Transverse colon (tissue), 4 donors: ENCODE data around the gene CRYGS. TPM values are rescaled to one million over a fixed set of nuclear protein-coding genes. Genes with fewer than 3 reads are reported as not detected.

Experiments used
- DNase-seq: peaks from one replicate; pipeline ENCODE4 v3.0.0-alpha.2; 2019
- H3K27ac ChIP-seq, 4 donors: fragments of 200-600 bp; sonication (generic); 2 replicates each; pipeline ENCODE4 v1.5.1; 2016 to 2018; ENCODE audit warnings: inconsistent platforms in 4 of 4
- H3K27me3 ChIP-seq: fragments of 200-600 bp; sonication (generic); 2 replicates; pipeline ENCODE4 v1.5.1; 2017; ENCODE audit warnings: inconsistent platforms
- H3K36me3 ChIP-seq, 4 donors: fragments of 200-600 bp; sonication (generic); 2 replicates each; pipeline ENCODE4 v1.5.1; 2017 to 2019; ENCODE audit warnings: inconsistent platforms in 4 of 4
- H3K4me1 ChIP-seq, 4 donors: fragments of 200-600 bp; sonication (generic); 2 replicates each; pipeline ENCODE4 v1.5.1; 2017 to 2020; ENCODE audit warnings: inconsistent platforms in 4 of 4
- H3K4me3 ChIP-seq, 4 donors: fragments of 200-600 bp; sonication (generic); 1 replicate in 1 of 4; 2 replicates in 3 of 4; pipeline versions ENCODE4 v1.5.1 to v1.6.1; 2017 to 2019; ENCODE audit warnings: inconsistent platforms in 4 of 4
- H3K9me3 ChIP-seq, 2 donors: fragments of 200-600 bp; sonication (generic); 2 replicates each; pipeline ENCODE4 v1.5.1; 2017 to 2019; ENCODE audit warnings: inconsistent platforms in 2 of 2
- CTCF ChIP-seq, 5 experiments: fragments of 200-600 bp in 3 of 5; fragments of 450-650 bp in 2 of 5; sonication (generic) in 3 of 5; IDR thresholded peaks; 1 replicate in 2 of 5; 2 replicates in 3 of 5; pipeline ENCODE4 v1.5.1; 2016 to 2017; ENCODE audit warnings: antibody characterized with exemption in 5 of 5, inconsistent platforms in 3 of 5, mild to moderate bottlenecking in 2 of 5, moderate library complexity in 1 of 5
- EP300 ChIP-seq: sonication (generic); formaldehyde crosslinking; IDR thresholded peaks from one replicate; pipeline ENCODE4 v1.6.1; 2017; ENCODE audit warnings: antibody characterized with exemption, low read depth
- POLR2A ChIP-seq: fragments of 450-650 bp; IDR thresholded peaks from one replicate; pipeline ENCODE4 v1.6.1; 2016; ENCODE audit warnings: antibody characterized with exemption, mild to moderate bottlenecking, moderate library complexity
- POLR2AphosphoS5 ChIP-seq, 3 donors: sonication (generic); formaldehyde crosslinking; IDR thresholded peaks; one replicate each; pipeline ENCODE4 v1.6.1; 2016; ENCODE audit warnings: antibody characterized with exemption in 3 of 3
- WGBS, 2 donors: methylation state at CpG; one replicate each; pipeline ENCODE4 v1.1.5; 2018; ENCODE audit warnings: low coverage in 1 of 2; 5-methylcytosine and 5-hydroxymethylcytosine counted together
- in situ Hi-C, 4 donors: fragments of 200-750 bp; cut with MboI; loops; one replicate each; pipeline versions ENCODE4 v1.15.0 to v1.15.1; 2017; ENCODE audit warnings: low sequenced_read_pairs in 3 of 4, low pct_ligation_motif_present in 1 of 4, low pct_unique_long_range_greater_than_20kb in 1 of 4
- intact Hi-C: fragments of 100-400 bp; cut with DNase I; formaldehyde crosslinking; loops from one replicate; pipeline ENCODE4 v1.15.1; 2023; ENCODE audit warnings: low total_unique reads
- total RNA-seq, 4 donors: library from RNA; depleted of rRNA; stranded (reverse); fragments of >200 nt; gene quantifications; one replicate each; pipeline ENCODE4 v1.1.0, GENCODE V29; 2016

The CRYGS gene
- total RNA-seq, 4 donors from 2014 or later: 2.2 to 60.7 (median 4.4) TPM; not detected in 1

- intact Hi-C loops (no loop called here), in situ Hi-C loops (no loop called here)
- Histone ChIP-seq H3K27me3 (no peaks in the 10 kb centered on the region), H3K4me1 (peaks cover 0 to 16% (median 0%) of the 10 kb centered on the region in 4 donors), H3K9me3 (no peaks in the 10 kb centered on the region), H3K4me3 (no peak overlapping the region), H3K27ac (no peak overlapping the region), H3K36me3 (peaks cover 0 to 50% (median 12%) of the 10 kb centered on the region in 4 donors)
- 93 to 100% methylated on average over 3 to 6 of the region's 6 CpGs for WGBS, 2 donors
- TF ChIP-seq EP300: no peak
- TF ChIP-seq CTCF (IDR thresholded peaks at IDR 0.05): no peak
- TF ChIP-seq POLR2AphosphoS5 (IDR thresholded peaks at IDR 0.05): no peak
- TF ChIP-seq POLR2A: no peak
- no peak for DNase-seq
These were observed 7.2 kb upstream of the CRYGS start for GRCh38 chr3:186551387-186551786.

GRCh38 chr3:186549497-186549896 lies 5.3 kb upstream of the CRYGS start:
- 95 to 98% methylated on average over 3 of the region's 3 CpGs for WGBS, 2 donors

GRCh38 chr3:186540835-186541226 lies 3.3 kb downstream of the CRYGS start:
- in situ Hi-C loops: loop anchor here in 2 of 4 donors (10.0 to 25.0 kb wide), 2 partner anchors 286 to 554 kb away; no protein-coding TSS in a partner anchor

More at GRCh38 chr3:186549497-186549896, 5.3 kb upstream of the CRYGS start:
- Histone ChIP-seq H3K4me3 (no peak overlapping the region), H3K27ac (no peak overlapping the region), H3K27me3 (no peaks in the 10 kb centered on the region), H3K4me1 (peaks cover 0 to 16% (median 0%) of the 10 kb centered on the region in 4 donors), H3K9me3 (no peaks in the 10 kb centered on the region), H3K36me3 (peaks cover 0 to 41% (median 2%) of the 10 kb centered on the region in 4 donors)
- DNase-seq: no peak
- intact Hi-C loops: loop anchor here (10.0 kb wide), 1 partner anchor 575 kb away; no protein-coding TSS in a partner anchor
- no peak for TF ChIP-seq POLR2A
- TF ChIP-seq EP300: no peak
- TF ChIP-seq POLR2AphosphoS5 (IDR thresholded peaks at IDR 0.05): no peak
- no peak for TF ChIP-seq CTCF (IDR thresholded peaks at IDR 0.05)
- in situ Hi-C loops: loop anchor here in 2 of 4 donors (10.0 to 25.0 kb wide), 2 partner anchors 295 to 562 kb away; no protein-coding TSS in a partner anchor

More at GRCh38 chr3:186540835-186541226, 3.3 kb downstream of the CRYGS start:
- Histone ChIP-seq H3K4me1 (peaks cover 0 to 5% (median 2%) of the 10 kb centered on the region in 4 donors), H3K27me3 (no peaks in the 10 kb centered on the region), H3K9me3 (no peaks in the 10 kb centered on the region), H3K36me3 (peaks cover 0 to 9% (median 3%) of the 10 kb centered on the region in 4 donors), H3K4me3 (no peak overlapping the region), H3K27ac (no peak overlapping the region)
- 19 to 31% methylated on average over 2 of the region's 2 CpGs for WGBS, 2 donors
- no peak for DNase-seq
- intact Hi-C loops: loop anchor here (10.0 kb wide), 1 partner anchor 566 kb away; no protein-coding TSS in a partner anchor
- TF ChIP-seq CTCF (IDR thresholded peaks at IDR 0.05) (no peak), POLR2AphosphoS5 (IDR thresholded peaks at IDR 0.05) (no peak), EP300 (no peak), POLR2A (no peak)
